Prostate gland (tissue), 2 donors: Measurements from ENCODE around the gene NXPH2.

ENCODE experiments used
- POLR2AphosphoS5 ChIP-seq: sonication (generic); formaldehyde crosslinking; IDR thresholded peaks from one replicate; pipeline ENCODE4 v1.6.1; 2017; ENCODE audit warnings: antibody characterized with exemption
- TF ChIP-seq, protein P1 (sequence below), 4 experiments: fragments of 200-600 bp in 2 of 4; fragments of 450-650 bp in 2 of 4; sonication (generic) in 2 of 4; IDR thresholded peaks; 1 replicate in 3 of 4; 2 replicates in 1 of 4; pipeline ENCODE4 v1.5.1; 2016 to 2019; ENCODE audit warnings: antibody characterized with exemption in 4 of 4, mild to moderate bottlenecking in 2 of 4, moderate library complexity in 2 of 4

DNA sequence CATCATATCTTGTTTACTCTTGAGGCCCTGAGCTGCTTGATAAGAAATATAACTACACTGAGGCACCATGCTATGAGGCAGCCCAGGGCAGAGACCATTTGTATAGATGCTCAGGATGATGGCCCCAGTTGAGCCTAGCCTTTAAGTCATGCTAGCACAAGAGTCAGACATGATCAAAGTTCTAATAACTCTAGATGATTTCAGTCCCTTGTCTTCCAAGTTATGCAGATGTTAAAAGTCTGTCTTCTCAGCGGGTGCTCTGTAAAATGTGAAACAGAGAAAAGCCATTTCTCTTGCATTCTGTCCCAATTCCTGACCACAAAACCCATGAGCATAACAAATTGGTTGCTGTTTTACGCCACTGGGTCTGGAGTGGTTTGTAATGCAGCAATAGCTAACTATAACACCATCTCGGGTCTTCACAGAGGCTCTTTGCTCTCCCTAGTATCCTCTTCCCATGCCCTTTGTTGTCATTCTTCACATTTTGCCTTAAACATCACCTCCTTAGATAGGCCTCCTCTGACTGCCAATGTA, 49.6 kb downstream of the NXPH2 start:
- TF ChIP-seq, protein P1, sequence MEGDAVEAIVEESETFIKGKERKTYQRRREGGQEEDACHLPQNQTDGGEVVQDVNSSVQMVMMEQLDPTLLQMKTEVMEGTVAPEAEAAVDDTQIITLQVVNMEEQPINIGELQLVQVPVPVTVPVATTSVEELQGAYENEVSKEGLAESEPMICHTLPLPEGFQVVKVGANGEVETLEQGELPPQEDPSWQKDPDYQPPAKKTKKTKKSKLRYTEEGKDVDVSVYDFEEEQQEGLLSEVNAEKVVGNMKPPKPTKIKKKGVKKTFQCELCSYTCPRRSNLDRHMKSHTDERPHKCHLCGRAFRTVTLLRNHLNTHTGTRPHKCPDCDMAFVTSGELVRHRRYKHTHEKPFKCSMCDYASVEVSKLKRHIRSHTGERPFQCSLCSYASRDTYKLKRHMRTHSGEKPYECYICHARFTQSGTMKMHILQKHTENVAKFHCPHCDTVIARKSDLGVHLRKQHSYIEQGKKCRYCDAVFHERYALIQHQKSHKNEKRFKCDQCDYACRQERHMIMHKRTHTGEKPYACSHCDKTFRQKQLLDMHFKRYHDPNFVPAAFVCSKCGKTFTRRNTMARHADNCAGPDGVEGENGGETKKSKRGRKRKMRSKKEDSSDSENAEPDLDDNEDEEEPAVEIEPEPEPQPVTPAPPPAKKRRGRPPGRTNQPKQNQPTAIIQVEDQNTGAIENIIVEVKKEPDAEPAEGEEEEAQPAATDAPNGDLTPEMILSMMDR (IDR thresholded peaks at IDR 0.05), result no peak
- TF ChIP-seq POLR2AphosphoS5, result no peak
